Activated CD4-positive, alpha-beta T cell treated with anti-CD3 and anti-CD28 coated beads, Interleukin-2, amount 10 ng/mL, durations not matched to agents 24 days and 14 days (primary cell): ENCODE results near the gene KDM2B. TPM values are rescaled to one million over a fixed set of nuclear protein-coding genes. Genes with fewer than 3 reads are reported as not detected.
A peak's percentile ranks its signal among the peaks of the same experiment; 100 is the strongest.
"Not testable (repeated sequence)": the region's sequence is repeated elsewhere in the genome, so short reads cannot be mapped to it uniquely, and the experiment has no call there.

Experiments used
- DNase-seq: peaks from one replicate; pipeline ENCODE4 v3.0.0; 2022
- H3K27ac Mint-ChIP-seq: one replicate; pipeline ENCODE4 v1.8.0; 2022; ENCODE audit warnings: mild to moderate bottlenecking, mixed read lengths
- H3K27me3 Mint-ChIP-seq: one replicate; pipeline ENCODE4 v1.8.0; 2022; ENCODE audit warnings: mixed read lengths
- H3K36me3 Mint-ChIP-seq: one replicate; pipeline ENCODE4 v1.8.0; 2022; ENCODE audit warnings: low read depth, mild to moderate bottlenecking, mixed read lengths
- H3K4me1 Mint-ChIP-seq: one replicate; pipeline ENCODE4 v1.8.0; 2021; ENCODE audit warnings: mixed read lengths
- H3K4me3 Mint-ChIP-seq: one replicate; pipeline ENCODE4 v1.8.0; 2022; ENCODE audit warnings: mild to moderate bottlenecking, moderate library complexity, mixed read lengths
- H3K9me3 Mint-ChIP-seq: one replicate; pipeline ENCODE4 v1.8.0; 2021; ENCODE audit warnings: mixed read lengths
- intact Hi-C: fragments of 100-400 bp; cut with micrococcal nuclease; formaldehyde crosslinking; loops from one replicate; pipeline ENCODE4 v1.15.1; 2023
- total RNA-seq: library from RNA; stranded (reverse); gene quantifications from 2 replicates; pipeline ENCODE4 v1.2.3, GENCODE V29; 2022

The KDM2B gene
- total RNA-seq, 1 donor from 2014 or later = 60.7 TPM

DNA sequence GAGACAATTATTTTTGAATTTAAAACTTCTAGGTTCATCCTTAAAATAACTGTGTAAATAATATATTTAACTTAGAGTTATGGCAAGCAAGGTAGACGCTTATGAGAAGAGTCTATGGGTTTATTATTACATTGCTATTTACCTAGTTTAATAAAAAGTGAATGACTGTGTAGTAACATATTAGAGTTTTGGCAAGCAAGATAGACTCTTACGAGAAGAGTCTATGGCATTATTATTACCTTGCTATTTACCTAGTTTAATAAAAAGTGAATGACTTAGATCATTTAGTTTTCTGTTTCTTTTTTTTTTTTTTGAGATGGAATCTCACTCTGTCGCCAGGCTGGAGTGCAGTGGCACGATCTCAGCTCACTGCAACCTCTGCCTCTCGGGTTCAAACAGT is 177.1 kb downstream of the KDM2B start:
- Mint-ChIP-seq H3K27ac (no peak overlapping the region), H3K9me3 (no peaks in the 10 kb centered on the region), H3K27me3 (no peaks in the 10 kb centered on the region), H3K4me3 (no peak overlapping the region), H3K36me3 (peaks cover 48% of the 10 kb centered on the region), H3K4me1 (peaks cover 37% of the 10 kb centered on the region)
- DNase-seq = no peak
- intact Hi-C loops = loop anchor here (5.0 kb wide), 1 partner anchor 821 kb away; the partner anchor contains the start of gene POP5

DNA sequence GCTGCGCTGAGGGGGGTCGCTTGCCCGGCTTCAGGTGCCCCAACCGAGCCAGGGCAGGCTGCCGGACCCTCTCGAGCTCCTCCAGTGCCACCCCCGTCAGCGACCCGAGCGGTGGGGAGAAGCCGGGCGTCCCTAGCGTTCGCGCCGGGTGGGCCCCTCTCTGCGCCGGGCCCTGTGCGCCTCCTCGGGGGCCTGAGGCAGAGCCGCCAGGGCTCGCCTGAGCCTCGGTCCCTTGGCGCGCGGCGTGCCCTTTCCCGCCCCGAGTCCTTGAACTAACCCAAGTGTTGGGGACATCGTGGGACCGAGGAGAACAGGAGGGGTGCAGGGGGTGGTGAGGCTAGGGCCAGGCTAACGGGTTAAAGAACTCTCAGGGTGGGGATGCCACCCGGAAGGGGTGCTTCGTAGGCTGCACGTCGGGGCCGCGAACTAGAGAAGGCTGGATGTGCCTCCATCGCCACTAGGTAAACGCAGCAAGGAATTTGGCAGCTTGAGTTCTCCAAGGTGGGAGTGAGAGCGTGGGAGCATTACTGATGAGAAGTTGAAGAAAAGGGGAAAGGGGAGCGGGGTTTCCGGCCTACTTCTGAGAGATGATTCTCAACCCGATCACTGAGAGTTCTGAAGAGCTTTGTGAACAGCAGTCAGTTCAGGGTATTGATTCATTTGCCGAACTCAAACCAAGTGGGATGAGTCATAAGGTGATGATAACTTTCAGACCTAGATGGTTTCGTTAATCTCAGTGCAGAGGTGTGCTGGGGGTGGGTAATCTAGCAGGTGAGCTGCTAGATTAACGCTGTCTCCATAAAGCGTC is 180.3 kb downstream of the KDM2B start:
- peaks cover 25% of the 10 kb centered on the region for H3K4me1 Mint-ChIP-seq
- intact Hi-C loops = loop anchor here (1.0 to 5.0 kb wide), 5 partner anchors 8 to 818 kb away; partner anchors contain the start of genes ANAPC5 and POP5

DNA sequence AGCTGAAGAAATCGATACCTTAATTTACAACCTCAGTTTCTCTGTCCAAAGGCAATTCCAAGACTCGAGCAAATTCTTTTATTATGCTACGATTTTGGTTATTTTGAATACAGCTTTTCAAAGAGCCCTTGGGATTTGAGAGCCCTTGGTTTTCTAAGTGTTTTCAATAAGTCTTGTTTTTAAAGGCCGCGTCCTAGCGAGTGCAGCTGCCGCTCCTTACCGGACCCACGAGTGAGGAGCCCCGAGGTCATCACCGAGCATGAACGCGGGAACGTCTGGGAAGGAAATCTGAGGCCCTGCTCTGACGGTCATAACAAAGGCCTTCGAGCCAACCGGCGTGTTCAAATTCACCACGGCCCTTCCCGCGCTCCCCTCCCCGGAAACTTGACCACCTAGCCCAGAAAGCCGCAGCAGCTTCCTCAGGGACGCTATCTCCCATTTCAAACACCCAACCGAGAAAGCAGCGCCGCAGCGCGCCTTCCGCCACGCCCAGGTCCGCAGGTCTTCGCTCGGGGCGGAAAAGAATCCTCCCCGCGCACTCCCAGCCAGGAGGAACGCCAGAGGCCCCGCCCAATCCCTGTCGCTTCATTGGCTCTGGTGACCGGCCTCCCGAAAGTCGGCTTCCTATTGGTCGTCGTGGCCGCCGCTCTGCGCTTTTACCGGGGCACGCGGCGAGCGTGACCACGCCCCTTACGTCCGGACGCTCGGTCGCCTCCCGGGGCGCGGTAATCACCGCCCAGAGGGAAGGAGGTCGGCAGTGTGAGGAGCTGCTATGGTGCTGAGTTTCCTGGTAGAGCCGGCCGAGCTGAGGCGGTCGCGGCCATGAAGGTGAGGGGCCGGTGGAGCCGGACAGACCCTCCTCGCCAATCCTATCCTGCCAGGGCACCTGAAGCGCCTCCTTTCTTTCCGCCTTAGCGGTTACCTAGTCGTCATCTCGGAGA is 181.2 kb downstream of the KDM2B start, which contains the start of gene RNF34:
RNF34 (plus strand) TSS at position 728 of the 941 bp plus-strand sequence; CDS start at position 823, 95 bp downstream.
- H3K9me3 Mint-ChIP-seq = no peaks in the 10 kb centered on the region
- peaks cover 24% of the 10 kb centered on the region for H3K4me1 Mint-ChIP-seq
- H3K36me3 Mint-ChIP-seq = peaks cover 21% of the 10 kb centered on the region
- intact Hi-C loops = loop anchor here (1.0 to 5.0 kb wide), 5 partner anchors 7 to 817 kb away; partner anchors contain the start of genes ANAPC5 and POP5
- DNase-seq = peak; percentile 99
- H3K27ac Mint-ChIP-seq = peak within 1 kb of the TSS; percentile 98
- H3K27me3 Mint-ChIP-seq = no peaks in the 10 kb centered on the region
- peak within 1 kb of the TSS; percentile 95 for H3K4me3 Mint-ChIP-seq

More for the DNA sequence above, 180.3 kb downstream of the KDM2B start:
- Mint-ChIP-seq H3K27me3 (no peaks in the 10 kb centered on the region), H3K9me3 (no peaks in the 10 kb centered on the region), H3K27ac (peak overlapping the region; percentile 98), H3K36me3 (peaks cover 27% of the 10 kb centered on the region), H3K4me3 (peak overlapping the region; percentile 95)
- peak; percentile 88 for DNase-seq

DNA sequence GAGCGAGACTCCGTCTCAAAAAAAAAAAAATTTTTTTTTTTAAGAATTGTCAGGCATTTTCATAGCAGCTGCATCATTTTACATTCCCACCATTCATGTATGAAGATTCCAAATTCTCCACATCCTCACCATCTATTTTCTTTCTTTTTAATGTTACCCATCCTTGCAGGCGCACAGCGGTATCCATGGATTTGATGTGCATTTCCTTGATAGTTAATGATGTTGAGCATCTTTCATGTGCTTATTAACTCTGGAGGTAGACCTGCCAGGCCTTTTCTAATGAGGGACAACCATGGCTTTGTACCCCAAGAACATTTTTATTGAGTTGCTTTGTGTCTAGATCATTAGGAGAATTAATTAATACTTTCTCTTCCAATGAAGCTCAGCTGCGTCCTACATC is 182.5 kb downstream of the KDM2B start:
- DNase-seq = no peak
- Mint-ChIP-seq H3K4me1 (peaks cover 22% of the 10 kb centered on the region), H3K36me3 (peaks cover 12% of the 10 kb centered on the region), H3K27me3 (no peaks in the 10 kb centered on the region), H3K27ac (no peak overlapping the region), H3K9me3 (no peaks in the 10 kb centered on the region), H3K4me3 (peak overlapping the region; percentile 95)
- intact Hi-C loops = no loop called here

DNA sequence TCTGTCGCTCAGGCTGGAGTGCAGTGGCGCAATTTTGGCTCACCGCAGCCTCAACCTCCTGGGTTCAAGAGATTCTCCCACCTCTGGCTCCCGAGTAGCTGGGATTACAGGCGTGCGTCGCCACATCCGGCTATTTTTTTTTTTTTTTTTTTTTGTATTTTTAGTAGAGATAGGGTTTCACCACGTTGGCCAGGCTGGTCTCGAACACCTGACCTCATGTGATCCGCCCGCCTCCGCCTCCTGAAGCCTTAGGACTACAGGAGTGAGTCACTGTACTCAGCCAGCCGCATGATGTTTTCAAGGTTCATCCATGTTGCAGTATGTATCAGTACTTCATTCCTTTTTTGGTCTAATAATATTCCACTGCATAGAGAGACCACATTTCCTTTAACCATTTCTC is 183.3 kb downstream of the KDM2B start:
- Mint-ChIP-seq H3K9me3 (no peaks in the 10 kb centered on the region), H3K36me3 (peaks cover 8% of the 10 kb centered on the region), H3K4me1 (peaks cover 17% of the 10 kb centered on the region), H3K27me3 (no peaks in the 10 kb centered on the region), H3K27ac (no peak overlapping the region), H3K4me3 (no peak overlapping the region)
- intact Hi-C loops = no loop called here
- DNase-seq = no peak

DNA sequence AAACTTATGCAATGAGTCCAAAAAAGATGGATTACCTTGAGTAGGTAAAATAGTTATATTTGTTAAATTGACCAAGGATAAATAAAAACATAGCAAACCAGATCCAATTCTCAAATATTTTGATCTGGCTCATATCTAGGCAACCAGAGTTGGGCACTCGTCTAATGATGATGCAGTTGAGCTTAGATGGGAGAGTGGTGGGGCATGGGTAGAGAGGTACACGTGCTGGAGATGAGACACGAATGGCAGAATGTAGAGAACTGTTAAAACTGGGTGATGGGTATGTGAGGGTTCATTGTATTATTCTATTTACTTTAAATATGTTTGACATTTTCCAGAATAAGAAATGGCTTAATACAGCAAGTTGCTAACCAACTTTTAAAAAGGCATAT is 188.5 kb downstream of the KDM2B start:
- Mint-ChIP-seq H3K4me3 (no peak overlapping the region), H3K9me3 (peaks cover 3% of the 10 kb centered on the region)

DNA sequence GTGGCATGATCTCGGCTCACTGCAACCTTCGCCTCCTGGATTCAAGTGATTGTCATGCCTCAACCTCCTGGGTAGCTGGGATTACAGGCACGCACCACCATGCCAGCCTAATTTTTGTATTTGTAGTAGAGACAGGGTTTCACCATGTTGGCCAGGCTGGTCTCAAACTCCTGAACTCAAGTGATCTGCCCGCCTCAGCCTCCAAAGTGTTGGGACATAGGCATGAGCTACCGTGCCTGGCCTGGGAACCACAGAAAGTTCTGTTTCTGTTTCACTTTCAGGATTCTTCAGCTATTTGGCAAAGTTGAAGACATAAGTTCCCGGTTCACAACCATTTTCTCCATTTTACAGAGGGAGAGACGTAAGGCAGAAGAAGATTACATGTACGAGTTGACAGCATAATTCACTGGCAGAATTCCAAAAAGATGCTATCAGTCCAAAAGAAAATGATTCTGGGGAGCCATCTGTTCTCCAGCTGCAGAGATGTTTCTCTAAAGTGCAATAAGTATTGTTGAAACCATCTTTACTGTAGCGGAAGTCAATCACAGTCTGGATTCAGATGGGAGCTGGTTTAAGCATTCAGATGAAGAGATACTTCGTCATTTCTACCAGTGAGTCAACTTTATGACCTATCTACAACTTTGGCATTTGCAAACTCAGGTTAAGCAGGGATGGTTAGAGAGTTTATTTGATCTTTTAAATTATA is 189.1 kb downstream of the KDM2B start:
- Mint-ChIP-seq H3K27ac (peak overlapping the region; percentile 6), H3K4me1 (peaks cover 17% of the 10 kb centered on the region), H3K36me3 (no peaks in the 10 kb centered on the region), H3K4me3 (peak overlapping the region; percentile 34), H3K27me3 (no peaks in the 10 kb centered on the region), H3K9me3 (peaks cover 3% of the 10 kb centered on the region)
- intact Hi-C loops = loop anchor here (1.0 kb wide), 1 partner anchor 9 kb away; the partner anchor contains the start of gene RNF34
- DNase-seq = peak; percentile 86

More for the DNA sequence above, 188.5 kb downstream of the KDM2B start:
- DNase-seq = no peak
- intact Hi-C loops = loop anchor here (1.0 kb wide), 1 partner anchor 8 kb away; the partner anchor contains the start of gene RNF34
- H3K27me3 Mint-ChIP-seq = no peaks in the 10 kb centered on the region
- H3K4me1 Mint-ChIP-seq = peaks cover 17% of the 10 kb centered on the region
- no peaks in the 10 kb centered on the region for H3K36me3 Mint-ChIP-seq
- no peak overlapping the region for H3K27ac Mint-ChIP-seq

DNA sequence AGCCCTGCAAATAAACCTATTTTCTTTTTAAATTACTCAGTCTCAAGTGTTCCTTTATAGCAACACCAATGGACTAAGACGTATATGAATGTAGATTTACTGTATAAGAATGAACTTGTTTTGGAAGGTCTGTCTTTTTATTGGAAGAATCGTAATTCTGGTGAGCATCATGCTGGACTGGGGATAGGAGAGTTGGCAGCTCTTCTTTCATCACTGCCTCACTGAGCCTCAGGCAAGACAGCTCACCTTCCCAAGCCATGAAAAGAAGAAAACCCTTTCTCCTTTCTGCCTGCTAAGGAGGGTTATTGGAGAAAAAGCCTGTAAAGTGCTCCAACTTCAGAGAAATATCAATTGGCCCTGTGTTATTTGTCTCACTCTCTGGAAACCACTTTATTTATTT is 190.0 kb downstream of the KDM2B start:
- intact Hi-C loops = no loop called here
- H3K27me3 Mint-ChIP-seq = no peaks in the 10 kb centered on the region
- peaks cover 3% of the 10 kb centered on the region for H3K9me3 Mint-ChIP-seq
- H3K4me3 Mint-ChIP-seq = no peak overlapping the region
- no peak overlapping the region for H3K27ac Mint-ChIP-seq
- H3K36me3 Mint-ChIP-seq = no peaks in the 10 kb centered on the region
- DNase-seq = no peak
- peaks cover 17% of the 10 kb centered on the region for H3K4me1 Mint-ChIP-seq

DNA sequence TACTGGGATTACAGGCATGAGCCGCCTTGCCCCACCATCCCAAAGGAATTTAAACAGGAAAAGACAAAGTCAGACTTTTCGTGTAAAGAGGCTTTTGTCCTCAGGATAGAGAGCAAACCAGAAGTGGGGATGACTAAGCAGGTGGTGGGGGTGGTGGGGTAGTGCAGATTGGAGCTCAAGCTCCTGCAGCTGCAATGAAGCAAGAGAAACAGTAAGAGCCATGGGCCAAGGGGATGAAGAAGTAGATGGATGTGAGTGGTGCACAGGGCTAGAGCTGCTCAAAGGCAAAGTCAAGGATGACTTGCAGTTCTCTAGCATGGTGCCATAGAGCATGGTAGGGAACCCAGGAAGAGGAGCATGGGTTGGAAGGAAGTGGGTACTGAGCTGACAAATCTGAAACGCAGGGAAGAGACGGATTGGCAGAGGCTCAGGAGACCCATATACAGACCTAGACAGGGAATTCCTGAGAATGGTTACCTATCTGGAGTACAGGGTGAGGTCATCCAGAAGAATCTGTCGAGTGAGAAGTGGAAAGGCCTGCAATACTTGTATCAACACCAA is 192.3 kb downstream of the KDM2B start:
- Mint-ChIP-seq H3K4me3 (no peak overlapping the region), H3K4me1 (peaks cover 17% of the 10 kb centered on the region), H3K36me3 (no peaks in the 10 kb centered on the region), H3K27ac (no peak overlapping the region), H3K9me3 (peaks cover 3% of the 10 kb centered on the region), H3K27me3 (peaks cover 2% of the 10 kb centered on the region)
- intact Hi-C loops = no loop called here
- no peak for DNase-seq

DNA sequence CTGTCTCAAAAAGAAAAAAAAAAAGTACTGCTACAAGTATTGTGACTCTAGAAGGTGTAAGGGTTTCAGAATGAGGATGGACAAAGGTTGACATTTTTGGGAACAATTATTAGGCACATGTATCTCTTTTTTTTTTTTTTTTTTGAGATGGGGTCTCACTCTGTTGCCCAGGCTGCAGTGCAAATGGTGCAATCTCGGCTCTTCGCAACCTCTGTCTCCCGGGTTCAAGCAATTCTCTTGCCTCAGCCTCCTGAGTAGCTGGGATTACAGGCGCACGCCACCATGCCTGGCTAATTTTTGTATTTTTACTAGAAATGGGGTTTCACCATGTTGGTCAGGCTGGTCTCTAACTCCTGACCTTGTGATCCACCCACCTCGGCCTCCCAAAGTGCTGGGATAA is 195.9 kb downstream of the KDM2B start:
- DNase-seq, H3K27me3 Mint-ChIP-seq, H3K4me3 Mint-ChIP-seq, intact Hi-C loops, H3K4me1 Mint-ChIP-seq, H3K9me3 Mint-ChIP-seq, H3K36me3 Mint-ChIP-seq, H3K27ac Mint-ChIP-seq: not testable (repeated sequence)

DNA sequence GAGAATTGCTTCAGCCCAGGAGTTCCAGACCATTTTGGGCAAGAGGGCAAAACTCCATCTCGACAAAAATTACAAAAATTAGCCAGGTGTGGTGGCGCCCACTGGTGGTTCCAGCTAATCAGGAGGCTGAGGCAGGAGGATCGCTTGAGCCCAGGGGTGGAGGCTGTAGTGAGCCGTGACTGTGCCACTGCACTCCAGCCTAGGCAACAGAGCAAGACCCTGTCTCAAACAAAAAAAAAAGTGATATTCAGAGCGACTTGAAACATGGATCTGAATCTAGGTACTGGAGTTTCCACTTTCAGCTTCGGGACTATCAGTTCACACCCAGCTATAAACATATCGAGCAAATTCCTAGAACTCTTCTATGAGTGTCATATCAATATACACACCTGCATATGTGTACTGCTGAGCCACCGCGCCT is 197.2 kb downstream of the KDM2B start:
- Mint-ChIP-seq H3K9me3 (peaks cover 2% of the 10 kb centered on the region), H3K27me3 (peaks cover 8% of the 10 kb centered on the region), H3K4me3 (no peak overlapping the region), H3K36me3 (no peaks in the 10 kb centered on the region), H3K4me1 (peaks cover 5% of the 10 kb centered on the region), H3K27ac (no peak overlapping the region)
- intact Hi-C loops = no loop called here
- DNase-seq = no peak

DNA sequence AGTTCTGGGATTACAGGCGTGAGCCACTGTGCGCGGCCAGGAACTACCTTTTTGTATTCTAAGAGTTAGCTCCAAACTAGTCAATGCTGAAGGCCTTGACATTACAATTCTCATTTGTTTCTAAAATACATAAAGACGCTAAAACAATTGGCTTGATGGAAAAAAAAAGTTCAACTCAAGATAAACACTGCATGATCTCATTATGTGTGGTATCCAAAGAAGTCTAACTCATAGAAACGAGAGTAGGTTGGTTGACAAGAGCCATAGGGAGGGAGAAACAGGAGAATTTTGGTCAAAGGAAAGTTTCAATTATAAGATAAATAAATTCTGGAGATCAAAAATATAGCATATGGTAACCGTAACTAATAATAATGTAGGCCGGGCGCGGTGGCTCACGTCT is 200.9 kb downstream of the KDM2B start:
- Mint-ChIP-seq H3K4me3 (no peak overlapping the region), H3K9me3 (no peaks in the 10 kb centered on the region), H3K36me3 (no peaks in the 10 kb centered on the region), H3K27ac (no peak overlapping the region), H3K27me3 (peaks cover 13% of the 10 kb centered on the region), H3K4me1 (no peaks in the 10 kb centered on the region)
- no peak for DNase-seq
- intact Hi-C loops = no loop called here
